ENCODE data around the gene NDRG4. TPM values are rescaled to one million over a fixed set of nuclear protein-coding genes. Genes with fewer than 3 reads are reported as not detected.

Gene NDRG4
- total and polyA plus RNA-seq, 2 of the 13 experiments (the other 11 are each of a cell fraction or from before 2014, with no cell fraction given) = 1.7 to 2.7 TPM

DNA sequence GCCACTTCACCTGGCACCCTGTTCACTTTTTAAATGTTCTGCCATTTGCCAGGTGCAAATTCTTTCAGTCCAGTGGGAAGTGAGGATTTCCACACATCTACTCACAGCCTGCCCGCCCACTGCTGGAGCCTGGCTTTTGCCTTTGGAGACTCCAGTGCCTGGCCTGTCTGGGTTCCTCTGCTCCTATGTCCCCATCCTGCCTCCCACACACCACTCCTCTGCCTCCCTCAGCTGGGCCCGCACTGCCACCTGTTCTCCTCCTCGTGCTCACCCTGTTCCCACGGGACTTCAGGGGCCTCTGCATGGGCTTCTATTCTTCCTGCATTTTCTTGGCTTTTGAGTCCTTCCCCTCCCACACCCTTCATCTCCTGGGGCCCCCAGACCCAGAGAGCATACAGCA, 7.9 kb upstream of the NDRG4 start:
- BruUV-seq (replicated peaks) = no TSS peak
- peaks cover 3% of the 10 kb centered on the region; the same call in 1 of the 2 replicates for H4K20me1 ChIP-seq (ENCODE audit: insufficient read depth, low read length)
- CTCF ChIA-PET (ENCODE audit: low intra/inter-chr PET ratio, low total read pairs) = no interaction called here

DNA sequence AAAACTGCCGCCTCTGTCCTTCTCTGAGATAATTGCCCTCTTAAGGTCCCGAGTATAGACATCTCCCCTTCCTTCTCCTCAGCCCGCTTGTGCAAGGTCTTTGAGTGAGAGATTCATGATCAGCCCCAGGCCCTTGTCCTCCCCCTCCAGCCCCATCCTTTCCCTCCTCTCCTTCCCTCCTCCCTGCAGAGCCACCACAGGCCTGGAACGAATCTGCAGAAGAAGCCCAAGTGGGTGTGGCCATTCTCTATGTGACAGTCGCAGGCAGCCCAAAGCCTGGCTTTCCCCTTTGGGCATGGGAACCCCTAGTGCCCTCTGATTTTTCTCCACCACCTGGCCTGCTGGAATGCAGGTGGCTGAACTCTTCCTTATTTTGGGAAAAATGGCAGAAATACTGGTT, 7.2 kb upstream of the NDRG4 start:
- FAIRE-seq = no peak
- ATAC-seq = no peak

More for the DNA sequence above, 7.9 kb upstream of the NDRG4 start:
- TF ChIP-seq EZH2 (conservative IDR thresholded peaks at IDR 0.05; ENCODE audit: low read depth, low read length) (no peak), FOXK1 (CRISPR knock-in tag; IDR thresholded peaks at IDR 0.05; ENCODE audit: borderline replicate concordance, low read depth) (no peak), ZNF776 (CRISPR knock-in tag; IDR thresholded peaks at IDR 0.05) (no peak)
- TF ChIP-seq, protein P1, sequence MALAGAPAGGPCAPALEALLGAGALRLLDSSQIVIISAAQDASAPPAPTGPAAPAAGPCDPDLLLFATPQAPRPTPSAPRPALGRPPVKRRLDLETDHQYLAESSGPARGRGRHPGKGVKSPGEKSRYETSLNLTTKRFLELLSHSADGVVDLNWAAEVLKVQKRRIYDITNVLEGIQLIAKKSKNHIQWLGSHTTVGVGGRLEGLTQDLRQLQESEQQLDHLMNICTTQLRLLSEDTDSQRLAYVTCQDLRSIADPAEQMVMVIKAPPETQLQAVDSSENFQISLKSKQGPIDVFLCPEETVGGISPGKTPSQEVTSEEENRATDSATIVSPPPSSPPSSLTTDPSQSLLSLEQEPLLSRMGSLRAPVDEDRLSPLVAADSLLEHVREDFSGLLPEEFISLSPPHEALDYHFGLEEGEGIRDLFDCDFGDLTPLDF (CRISPR knock-in tag; IDR thresholded peaks at IDR 0.05) = no peak
- Histone ChIP-seq H3K27me3 (ENCODE audit: control insufficient read depth in 1 of 2, insufficient read depth in 2 of 2, low read length in 2 of 2) (peaks cover 0 to 18% of the 10 kb centered on the region in 2 experiments; a peak in 2 of 5 replicates), H3K4me3 (replicated peaks in 1 of 3; ENCODE audit: insufficient read depth in 1 of 3, low read depth in 2 of 3, low read length in 3 of 3) (no peak overlapping the region), H3K4me1 (ENCODE audit: insufficient read depth, low read length) (no peaks in the 10 kb centered on the region), H3K9me3 (ENCODE audit: low read length) (no peaks in the 10 kb centered on the region), H2AFZ (ENCODE audit: low read length) (no peak overlapping the region), H3K79me2 (ENCODE audit: insufficient read depth, low read length) (no peaks in the 10 kb centered on the region), H3K36me3 (replicated peaks in 1 of 2; ENCODE audit: control insufficient read depth in 1 of 2, insufficient read depth in 2 of 2, low read length in 2 of 2) (no peaks in the 10 kb centered on the region), H3K9ac (ENCODE audit: insufficient read depth, low read depth, low read length) (no peak overlapping the region), H3K27ac (ENCODE audit: extremely low read length, insufficient read depth, low read length) (no peak overlapping the region), H3K4me2 (ENCODE audit: low read depth, low read length) (no peak overlapping the region)
- WGBS (ENCODE audit: low lambda C conversion rate) = 24% methylated on average over 4 of the region's 4 CpGs
- no peak for DNase-seq (ENCODE audit: low spot score)
- in situ Hi-C loops (cut with HindIII; ENCODE audit: extremely low pct_ligation_motif_present, low pct_unique_long_range_greater_than_20kb) = no loop called here
- intact Hi-C loops (cut with micrococcal nuclease; ENCODE audit: unreplicated experiment) = no loop called here
- FAIRE-seq = no peak
- POLR2A ChIA-PET = no interaction called here
- no peak for ATAC-seq

More for the DNA sequence above, 7.2 kb upstream of the NDRG4 start:
- Histone ChIP-seq H3K79me2 (ENCODE audit: insufficient read depth, low read length) (no peaks in the 10 kb centered on the region), H3K9me3 (ENCODE audit: low read length) (no peaks in the 10 kb centered on the region), H3K4me2 (ENCODE audit: low read depth, low read length) (no peak overlapping the region), H2AFZ (ENCODE audit: low read length) (no peak overlapping the region), H3K4me3 (replicated peaks in 1 of 3; ENCODE audit: insufficient read depth in 1 of 3, low read depth in 2 of 3, low read length in 3 of 3) (no peak overlapping the region), H3K9ac (ENCODE audit: insufficient read depth, low read depth, low read length) (no peak overlapping the region), H3K27ac (ENCODE audit: extremely low read length, insufficient read depth, low read length) (no peak overlapping the region), H3K27me3 (ENCODE audit: control insufficient read depth in 1 of 2, insufficient read depth in 2 of 2, low read length in 2 of 2) (peaks cover 0 to 18% of the 10 kb centered on the region in 2 experiments; a peak in 2 of 5 replicates), H3K4me1 (ENCODE audit: insufficient read depth, low read length) (peaks cover 4% of the 10 kb centered on the region), H4K20me1 (ENCODE audit: insufficient read depth, low read length) (peaks cover 3% of the 10 kb centered on the region; the same call in 1 of the 2 replicates), H3K36me3 (replicated peaks in 1 of 2; ENCODE audit: control insufficient read depth in 1 of 2, insufficient read depth in 2 of 2, low read length in 2 of 2) (no peaks in the 10 kb centered on the region)
- TF ChIP-seq GFI1 (CRISPR knock-in tag; IDR thresholded peaks at IDR 0.05; ENCODE audit: borderline replicate concordance) (no peak), TEAD3 (CRISPR knock-in tag; optimal IDR thresholded peaks at IDR 0.05; ENCODE audit: borderline replicate concordance) (no peak), ZNF496 (CRISPR knock-in tag; IDR thresholded peaks at IDR 0.05; ENCODE audit: insufficient replicate concordance) (no peak), KDM5B (CRISPR knock-in tag; IDR thresholded peaks at IDR 0.05; ENCODE audit: borderline replicate concordance) (no peak), AHR (CRISPR knock-in tag; IDR thresholded peaks at IDR 0.05) (no peak), POLR2G (IDR thresholded peaks at IDR 0.05; ENCODE audit: low read depth, low read length) (no peak), HMGA1 (CRISPR knock-in tag; conservative IDR thresholded peaks at IDR 0.05) (no peak)
- TF ChIP-seq, protein P2, sequence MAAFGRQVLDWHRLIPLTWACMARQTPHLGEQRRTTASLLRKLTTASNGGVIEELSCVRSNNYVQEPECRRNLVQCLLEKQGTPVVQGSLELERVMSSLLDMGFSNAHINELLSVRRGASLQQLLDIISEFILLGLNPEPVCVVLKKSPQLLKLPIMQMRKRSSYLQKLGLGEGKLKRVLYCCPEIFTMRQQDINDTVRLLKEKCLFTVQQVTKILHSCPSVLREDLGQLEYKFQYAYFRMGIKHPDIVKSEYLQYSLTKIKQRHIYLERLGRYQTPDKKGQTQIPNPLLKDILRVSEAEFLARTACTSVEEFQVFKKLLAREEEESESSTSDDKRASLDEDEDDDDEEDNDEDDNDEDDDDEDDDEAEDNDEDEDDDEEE (CRISPR knock-in tag; IDR thresholded peaks at IDR 0.05) = no peak
- TF ChIP-seq, protein P3, sequence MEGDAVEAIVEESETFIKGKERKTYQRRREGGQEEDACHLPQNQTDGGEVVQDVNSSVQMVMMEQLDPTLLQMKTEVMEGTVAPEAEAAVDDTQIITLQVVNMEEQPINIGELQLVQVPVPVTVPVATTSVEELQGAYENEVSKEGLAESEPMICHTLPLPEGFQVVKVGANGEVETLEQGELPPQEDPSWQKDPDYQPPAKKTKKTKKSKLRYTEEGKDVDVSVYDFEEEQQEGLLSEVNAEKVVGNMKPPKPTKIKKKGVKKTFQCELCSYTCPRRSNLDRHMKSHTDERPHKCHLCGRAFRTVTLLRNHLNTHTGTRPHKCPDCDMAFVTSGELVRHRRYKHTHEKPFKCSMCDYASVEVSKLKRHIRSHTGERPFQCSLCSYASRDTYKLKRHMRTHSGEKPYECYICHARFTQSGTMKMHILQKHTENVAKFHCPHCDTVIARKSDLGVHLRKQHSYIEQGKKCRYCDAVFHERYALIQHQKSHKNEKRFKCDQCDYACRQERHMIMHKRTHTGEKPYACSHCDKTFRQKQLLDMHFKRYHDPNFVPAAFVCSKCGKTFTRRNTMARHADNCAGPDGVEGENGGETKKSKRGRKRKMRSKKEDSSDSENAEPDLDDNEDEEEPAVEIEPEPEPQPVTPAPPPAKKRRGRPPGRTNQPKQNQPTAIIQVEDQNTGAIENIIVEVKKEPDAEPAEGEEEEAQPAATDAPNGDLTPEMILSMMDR (CRISPR knock-in tag; IDR thresholded peaks at IDR 0.05) = no peak
- TF ChIP-seq, protein P4, sequence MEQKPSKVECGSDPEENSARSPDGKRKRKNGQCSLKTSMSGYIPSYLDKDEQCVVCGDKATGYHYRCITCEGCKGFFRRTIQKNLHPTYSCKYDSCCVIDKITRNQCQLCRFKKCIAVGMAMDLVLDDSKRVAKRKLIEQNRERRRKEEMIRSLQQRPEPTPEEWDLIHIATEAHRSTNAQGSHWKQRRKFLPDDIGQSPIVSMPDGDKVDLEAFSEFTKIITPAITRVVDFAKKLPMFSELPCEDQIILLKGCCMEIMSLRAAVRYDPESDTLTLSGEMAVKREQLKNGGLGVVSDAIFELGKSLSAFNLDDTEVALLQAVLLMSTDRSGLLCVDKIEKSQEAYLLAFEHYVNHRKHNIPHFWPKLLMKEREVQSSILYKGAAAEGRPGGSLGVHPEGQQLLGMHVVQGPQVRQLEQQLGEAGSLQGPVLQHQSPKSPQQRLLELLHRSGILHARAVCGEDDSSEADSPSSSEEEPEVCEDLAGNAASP (CRISPR knock-in tag; IDR thresholded peaks at IDR 0.05; ENCODE audit: borderline replicate concordance) = no peak
- no TSS peak for BruUV-seq (replicated peaks)
- no peak for DNase-seq (ENCODE audit: low spot score)
- POLR2A ChIA-PET = no interaction called here
- CTCF ChIA-PET (ENCODE audit: low intra/inter-chr PET ratio, low total read pairs) = no interaction called here
- in situ Hi-C loops (cut with HindIII; ENCODE audit: extremely low pct_ligation_motif_present, low pct_unique_long_range_greater_than_20kb) = no loop called here
- intact Hi-C loops (cut with micrococcal nuclease; ENCODE audit: unreplicated experiment) = no loop called here
- WGBS (ENCODE audit: low lambda C conversion rate) = 19% methylated on average over 5 of the region's 5 CpGs
